Right lobe of liver (tissue), 4 donors: ENCODE results near the gene CCSER1.

Experiments used
- CTCF ChIP-seq, 4 donors: fragments of 200-600 bp in 3 of 4; fragments of 450-650 bp in 1 of 4; IDR thresholded peaks; one replicate each; pipeline versions ENCODE4 v1.5.1 to v1.8.0; 2016 to 2022; ENCODE audit warnings: antibody characterized with exemption in 4 of 4, mild to moderate bottlenecking in 2 of 4
- POLR2A ChIP-seq: fragments of 450-650 bp; IDR thresholded peaks from one replicate; pipeline ENCODE4 v1.6.1; 2017; ENCODE audit warnings: antibody characterized with exemption, mild to moderate bottlenecking
- donor health status: DM: no; HTN: no; CAD: no.
- donor health status: DM: no; HTN: no; CAD: no.
- donor health status: DM: no; HTN: yes; CAD: no.

GRCh38 chr4:90127706-90128345 lies 632 bp downstream of the CCSER1 start:
- no peak for TF ChIP-seq CTCF (IDR thresholded peaks at IDR 0.05)
- no peak for TF ChIP-seq POLR2A
